Activated CD4-positive, CD25-positive, alpha-beta regulatory T cell treated with anti-CD3 and anti-CD28 coated beads, Interleukin-2, amount 50 U/mL, for 16 hours (primary cell): Measurements from ENCODE around the gene TRIM6.
"Not testable (repeated sequence)": the region's sequence is repeated elsewhere in the genome, so short reads cannot be mapped to it uniquely, and the experiment has no call there.

Source experiments
- DNase-seq: peaks from one replicate; pipeline ENCODE4 v3.0.0-alpha.2; 2020; ENCODE audit warnings: low read depth, low spot score

TRIM6 gene

GRCh38 chr11:5596607-5597201 is at the start of gene TRIM6:
TRIM6 (plus strand) TSS chr11:5596637; CDS start chr11:5596898, 261 bp downstream.
- no peak for DNase-seq

GRCh38 chr11:5547982-5548381 is 48.5 kb upstream of the TRIM6 start:
- DNase-seq: no peak

GRCh38 chr11:5548440-5548839 is 48.0 kb upstream of the TRIM6 start, which contains the start of gene OR52H1:
OR52H1 (minus strand) TSS chr11:5548540; CDS start chr11:5545505, 3,035 bp downstream.
- DNase-seq: no peak

- DNase-seq: no peak
These were observed 45.9 kb upstream of the TRIM6 start for GRCh38 chr11:5550440-5551095.

- no peak for DNase-seq
These were observed 43.1 kb upstream of the TRIM6 start for GRCh38 chr11:5553343-5553742.

GRCh38 chr11:5556596-5557188 is 39.7 kb upstream of the TRIM6 start:
- DNase-seq: no peak

- DNase-seq: no peak
These were observed 38.7 kb upstream of the TRIM6 start for GRCh38 chr11:5557751-5558150.

GRCh38 chr11:5564259-5565019 is 32.0 kb upstream of the TRIM6 start:
- DNase-seq: no peak

GRCh38 chr11:5574654-5575053 is 21.8 kb upstream of the TRIM6 start:
- no peak for DNase-seq

GRCh38 chr11:5575152-5575551 is 21.3 kb upstream of the TRIM6 start:
- DNase-seq: no peak

- DNase-seq: no peak
These were observed 19.3 kb upstream of the TRIM6 start for GRCh38 chr11:5577101-5577500.

GRCh38 chr11:5580577-5580976 is 15.9 kb upstream of the TRIM6 start, which contains the start of gene OR52B6:
OR52B6 (plus strand) TSS chr11:5580877; CDS start chr11:5580877, 0 bp downstream.
- DNase-seq: no peak

GRCh38 chr11:5581014-5581413 is 15.4 kb upstream of the TRIM6 start:
- DNase-seq: no peak

GRCh38 chr11:5584458-5584857 is 12.0 kb upstream of the TRIM6 start:
- not testable (repeated sequence) for DNase-seq

GRCh38 chr11:5589906-5590305 is 6.5 kb upstream of the TRIM6 start:
- not testable (repeated sequence) for DNase-seq

- no peak for DNase-seq
These were observed 4.8 kb upstream of the TRIM6 start for GRCh38 chr11:5591613-5592012.

- no peak for DNase-seq
These were observed 3.8 kb upstream of the TRIM6 start for GRCh38 chr11:5592615-5593014.

GRCh38 chr11:5593146-5593545 is 3.3 kb upstream of the TRIM6 start:
- no peak for DNase-seq

- DNase-seq: no peak
These were observed 1.5 kb downstream of the TRIM6 start for GRCh38 chr11:5597953-5598352.

- peak; percentile 23 for DNase-seq
These were observed 4.0 kb downstream of the TRIM6 start for GRCh38 chr11:5600374-5600851.

GRCh38 chr11:5602791-5603190 is 6.4 kb downstream of the TRIM6 start:
- DNase-seq: not testable (repeated sequence)

- DNase-seq: no peak
These were observed 6.9 kb downstream of the TRIM6 start for GRCh38 chr11:5603326-5603725.
